GM21723 (cell line): ENCODE results near the gene OR6J1.
"Not testable (repeated sequence)": the region's sequence is repeated elsewhere in the genome, so short reads cannot be mapped to it uniquely, and the experiment has no call there.

Experiments used
- ATAC-seq: cut with Tn5 transposase; IDR thresholded peaks from one replicate; pipeline ENCODE4 v1.9.1; 2021; ENCODE audit warnings: mild to moderate bottlenecking, moderate library complexity; ENCODE audit not compliant: unreplicated experiment

The OR6J1 gene

GRCh38 chr14:22610931-22611330 lies 33.2 kb downstream of the OR6J1 start:
- ATAC-seq, result no peak

- no peak for ATAC-seq
Measured at GRCh38 chr14:22607291-22607690, 36.9 kb downstream of the OR6J1 start.

GRCh38 chr14:22606380-22606779 lies 37.8 kb downstream of the OR6J1 start:
- ATAC-seq, result no peak

GRCh38 chr14:22602862-22603261 lies 41.3 kb downstream of the OR6J1 start:
- no peak for ATAC-seq

GRCh38 chr14:22601996-22602395 lies 42.2 kb downstream of the OR6J1 start:
- no peak for ATAC-seq

- ATAC-seq, result no peak
Measured at GRCh38 chr14:22601456-22601855, 42.7 kb downstream of the OR6J1 start.

- ATAC-seq, result no peak
Measured at GRCh38 chr14:22600027-22600426, 44.1 kb downstream of the OR6J1 start.

- no peak for ATAC-seq
Measured at GRCh38 chr14:22599349-22599748, 44.8 kb downstream of the OR6J1 start.

- peak; percentile 50 for ATAC-seq
Measured at GRCh38 chr14:22598896-22599244, 45.3 kb downstream of the OR6J1 start.

- ATAC-seq, result peak; percentile 79
Measured at GRCh38 chr14:22598099-22598895, 45.9 kb downstream of the OR6J1 start, which contains the start of gene ABHD4. TSS of gene ABHD4 (plus strand) at chr14:22598300. CDS start at chr14:22598307, 7 bp downstream.

GRCh38 chr14:22597771-22598098 lies 46.4 kb downstream of the OR6J1 start:
- peak; percentile 34 for ATAC-seq

- ATAC-seq, result no peak
Measured at GRCh38 chr14:22597265-22597664, 46.9 kb downstream of the OR6J1 start.

- ATAC-seq, result no peak
Measured at GRCh38 chr14:22596354-22596879, 47.7 kb downstream of the OR6J1 start.

- ATAC-seq, result no peak
Measured at GRCh38 chr14:22594156-22594716, 49.9 kb downstream of the OR6J1 start.

GRCh38 chr14:22593601-22594000 lies 50.6 kb downstream of the OR6J1 start:
- no peak for ATAC-seq

GRCh38 chr14:22593189-22593588 lies 51.0 kb downstream of the OR6J1 start:
- ATAC-seq, result no peak

GRCh38 chr14:22589096-22589839 lies 54.9 kb downstream of the OR6J1 start, which contains the start of gene DAD1:
TSS of gene DAD1 (minus strand) at chr14:22589224. CDS start at chr14:22589157, 67 bp downstream.
- peak; percentile 92 for ATAC-seq

- no peak for ATAC-seq
Measured at GRCh38 chr14:22588526-22589095, 55.5 kb downstream of the OR6J1 start.

GRCh38 chr14:22587677-22588422 lies 56.3 kb downstream of the OR6J1 start:
- not testable (repeated sequence) for ATAC-seq

GRCh38 chr14:22587247-22587646 lies 56.9 kb downstream of the OR6J1 start:
- no peak for ATAC-seq

GRCh38 chr14:22583994-22584393 lies 60.2 kb downstream of the OR6J1 start:
- ATAC-seq, result no peak
